GM23338 (cell line): ENCODE results near the gene SQSTM1. TPM values are rescaled to one million over a fixed set of nuclear protein-coding genes. Genes with fewer than 3 reads are reported as not detected.

Experiments
- ATAC-seq: fragments of 200-7000 bp; cut with Tn5 transposase; 3 replicates; pipeline ENCODE4 v1.9.1; 2020
- DNase-seq: peaks from one replicate; pipeline ENCODE4 v3.0.0-alpha.2; 2015; ENCODE audit warnings: low spot score
- H2AFZ ChIP-seq: fragments of 200-600 bp; sonication (generic); 2 replicates; pipeline ENCODE4 v1.8.0; 2016; ENCODE audit warnings: antibody characterized with exemption, mild to moderate bottlenecking, moderate library complexity
- H3F3A ChIP-seq: fragments of 200-600 bp; sonication (generic); replicated peaks from 2 replicates; pipeline ENCODE4 v1.8.0; 2017; ENCODE audit warnings: antibody characterized with exemption, mixed run types, low read depth
- H3K27ac ChIP-seq: fragments of 200-600 bp; sonication (generic); 2 replicates; pipeline ENCODE4 v1.6.1; 2016; ENCODE audit warnings: low read depth
- H3K27me3 ChIP-seq: fragments of 200-600 bp; sonication (generic); 2 replicates; pipeline ENCODE4 v1.8.0; 2016; ENCODE audit warnings: mild to moderate bottlenecking, mixed run types, moderate library complexity; ENCODE audit not compliant: insufficient read depth
- H3K36me3 ChIP-seq: fragments of 200-600 bp; sonication (generic); 2 replicates; pipeline ENCODE4 v1.8.0; 2016; ENCODE audit warnings: mild to moderate bottlenecking; ENCODE audit not compliant: insufficient read depth
- H3K4me1 ChIP-seq: fragments of 200-600 bp; sonication (generic); 2 replicates; pipeline ENCODE4 v1.8.0; 2016; ENCODE audit warnings: mild to moderate bottlenecking, moderate library complexity; ENCODE audit not compliant: insufficient read depth
- H3K4me2 ChIP-seq: fragments of 200-600 bp; sonication (generic); 2 replicates; pipeline ENCODE4 v1.7.1; 2017; ENCODE audit warnings: mixed run types
- H3K4me3 ChIP-seq: fragments of 200-600 bp; sonication (generic); 2 replicates; pipeline ENCODE4 v1.6.1; 2016; ENCODE audit warnings: mixed run types
- H3K79me2 ChIP-seq: fragments of 200-600 bp; sonication (generic); replicated peaks from 2 replicates; pipeline ENCODE4 v1.8.0; 2017; ENCODE audit warnings: mild to moderate bottlenecking; ENCODE audit not compliant: insufficient read depth
- H3K9me2 ChIP-seq: fragments of 200-600 bp; sonication (generic); 2 replicates; pipeline ENCODE4 v1.8.0; 2017; ENCODE audit not compliant: insufficient read depth
- H4K20me1 ChIP-seq: fragments of 200-600 bp; sonication (generic); replicated peaks from 2 replicates; pipeline ENCODE4 v1.8.0; 2017; ENCODE audit warnings: mild to moderate bottlenecking; ENCODE audit not compliant: insufficient read depth
- H3K27ac Mint-ChIP-seq: 2 replicates; pipeline ENCODE4 v1.8.0; 2020; ENCODE audit warnings: inconsistent platforms, mild to moderate bottlenecking, moderate library complexity, mixed read lengths
- H3K27me3 Mint-ChIP-seq: 3 replicates; pipeline ENCODE4 v1.8.0; 2022; ENCODE audit warnings: low read depth, mild to moderate bottlenecking, moderate library complexity, mixed read lengths, inconsistent platforms; ENCODE audit not compliant: insufficient read depth, poor library complexity
- H3K36me3 Mint-ChIP-seq: 3 replicates; pipeline ENCODE4 v1.8.0; 2021; ENCODE audit warnings: low read depth, mild to moderate bottlenecking, inconsistent platforms, moderate library complexity, mixed read lengths
- H3K4me1 Mint-ChIP-seq: 3 replicates; pipeline ENCODE4 v1.8.0; 2020; ENCODE audit warnings: mild to moderate bottlenecking, inconsistent platforms, mixed read lengths
- H3K4me3 Mint-ChIP-seq: 3 replicates; pipeline ENCODE4 v1.8.0; 2021; ENCODE audit warnings: moderate library complexity, mild to moderate bottlenecking, inconsistent platforms, mixed read lengths
- H3K9me3 Mint-ChIP-seq: 3 replicates; pipeline ENCODE4 v1.8.0; 2020; ENCODE audit warnings: moderate library complexity, mild to moderate bottlenecking, inconsistent platforms, mixed read lengths
- CREB1 ChIP-seq: fragments of 250-450 bp; sonication (Bioruptor Pico); IDR thresholded peaks from 2 replicates; pipeline ENCODE4 v1.5.0; 2020; ENCODE audit warnings: low read depth, mild to moderate bottlenecking, moderate library complexity
- EZH2 ChIP-seq: fragments of 200-600 bp; sonication (generic); IDR thresholded peaks from one replicate; pipeline ENCODE4 v1.8.0; 2017; ENCODE audit warnings: antibody characterized with exemption, mild to moderate bottlenecking, low read depth; ENCODE audit not compliant: unreplicated experiment
- NANOG ChIP-seq: IDR thresholded peaks from 2 replicates; pipeline ENCODE4 v1.6.1; 2016; ENCODE audit warnings: antibody characterized with exemption, borderline replicate concordance
- POLR2AphosphoS5 ChIP-seq: IDR thresholded peaks from 2 replicates; pipeline ENCODE4 v1.6.1; 2016; ENCODE audit warnings: antibody characterized with exemption, low read depth
- ZNF114 ChIP-seq: fragments of 250-450 bp; sonication (Bioruptor Pico); IDR thresholded peaks from 2 replicates; pipeline ENCODE4 v1.5.0; 2020; ENCODE audit warnings: mild to moderate bottlenecking, moderate library complexity
- ZNF331 ChIP-seq: fragments of 250-450 bp; sonication (Bioruptor Pico); IDR thresholded peaks from 2 replicates; pipeline ENCODE4 v1.5.0; 2020; ENCODE audit warnings: low read depth, mild to moderate bottlenecking, moderate library complexity
- polyA plus RNA-seq: library from polyadenylated mRNA; unstranded; fragments of >200 nt; fragmentation: Nextera tagmentation; extraction: Ambion mirVana; gene quantifications from 2 replicates; pipeline ENCODE4 v1.2.1, GENCODE V29; 2016
- total RNA-seq: library from RNA; depleted of rRNA; stranded (reverse); fragments of >200 nt; shearing (Covaris generic); gene quantifications from 2 replicates; pipeline ENCODE4 v1.2.3, GENCODE V29; 2014
- TF ChIP-seq, protein P1 (sequence below): fragments of 250-450 bp; sonication (Bioruptor Pico); IDR thresholded peaks from 2 replicates; pipeline ENCODE4 v1.5.0; 2020; ENCODE audit warnings: mild to moderate bottlenecking, moderate library complexity

The SQSTM1 gene
- total and polyA plus RNA-seq, 2 experiments from 2014 or later, result 58.0 to 92.6 TPM

- TF ChIP-seq, protein P1, sequence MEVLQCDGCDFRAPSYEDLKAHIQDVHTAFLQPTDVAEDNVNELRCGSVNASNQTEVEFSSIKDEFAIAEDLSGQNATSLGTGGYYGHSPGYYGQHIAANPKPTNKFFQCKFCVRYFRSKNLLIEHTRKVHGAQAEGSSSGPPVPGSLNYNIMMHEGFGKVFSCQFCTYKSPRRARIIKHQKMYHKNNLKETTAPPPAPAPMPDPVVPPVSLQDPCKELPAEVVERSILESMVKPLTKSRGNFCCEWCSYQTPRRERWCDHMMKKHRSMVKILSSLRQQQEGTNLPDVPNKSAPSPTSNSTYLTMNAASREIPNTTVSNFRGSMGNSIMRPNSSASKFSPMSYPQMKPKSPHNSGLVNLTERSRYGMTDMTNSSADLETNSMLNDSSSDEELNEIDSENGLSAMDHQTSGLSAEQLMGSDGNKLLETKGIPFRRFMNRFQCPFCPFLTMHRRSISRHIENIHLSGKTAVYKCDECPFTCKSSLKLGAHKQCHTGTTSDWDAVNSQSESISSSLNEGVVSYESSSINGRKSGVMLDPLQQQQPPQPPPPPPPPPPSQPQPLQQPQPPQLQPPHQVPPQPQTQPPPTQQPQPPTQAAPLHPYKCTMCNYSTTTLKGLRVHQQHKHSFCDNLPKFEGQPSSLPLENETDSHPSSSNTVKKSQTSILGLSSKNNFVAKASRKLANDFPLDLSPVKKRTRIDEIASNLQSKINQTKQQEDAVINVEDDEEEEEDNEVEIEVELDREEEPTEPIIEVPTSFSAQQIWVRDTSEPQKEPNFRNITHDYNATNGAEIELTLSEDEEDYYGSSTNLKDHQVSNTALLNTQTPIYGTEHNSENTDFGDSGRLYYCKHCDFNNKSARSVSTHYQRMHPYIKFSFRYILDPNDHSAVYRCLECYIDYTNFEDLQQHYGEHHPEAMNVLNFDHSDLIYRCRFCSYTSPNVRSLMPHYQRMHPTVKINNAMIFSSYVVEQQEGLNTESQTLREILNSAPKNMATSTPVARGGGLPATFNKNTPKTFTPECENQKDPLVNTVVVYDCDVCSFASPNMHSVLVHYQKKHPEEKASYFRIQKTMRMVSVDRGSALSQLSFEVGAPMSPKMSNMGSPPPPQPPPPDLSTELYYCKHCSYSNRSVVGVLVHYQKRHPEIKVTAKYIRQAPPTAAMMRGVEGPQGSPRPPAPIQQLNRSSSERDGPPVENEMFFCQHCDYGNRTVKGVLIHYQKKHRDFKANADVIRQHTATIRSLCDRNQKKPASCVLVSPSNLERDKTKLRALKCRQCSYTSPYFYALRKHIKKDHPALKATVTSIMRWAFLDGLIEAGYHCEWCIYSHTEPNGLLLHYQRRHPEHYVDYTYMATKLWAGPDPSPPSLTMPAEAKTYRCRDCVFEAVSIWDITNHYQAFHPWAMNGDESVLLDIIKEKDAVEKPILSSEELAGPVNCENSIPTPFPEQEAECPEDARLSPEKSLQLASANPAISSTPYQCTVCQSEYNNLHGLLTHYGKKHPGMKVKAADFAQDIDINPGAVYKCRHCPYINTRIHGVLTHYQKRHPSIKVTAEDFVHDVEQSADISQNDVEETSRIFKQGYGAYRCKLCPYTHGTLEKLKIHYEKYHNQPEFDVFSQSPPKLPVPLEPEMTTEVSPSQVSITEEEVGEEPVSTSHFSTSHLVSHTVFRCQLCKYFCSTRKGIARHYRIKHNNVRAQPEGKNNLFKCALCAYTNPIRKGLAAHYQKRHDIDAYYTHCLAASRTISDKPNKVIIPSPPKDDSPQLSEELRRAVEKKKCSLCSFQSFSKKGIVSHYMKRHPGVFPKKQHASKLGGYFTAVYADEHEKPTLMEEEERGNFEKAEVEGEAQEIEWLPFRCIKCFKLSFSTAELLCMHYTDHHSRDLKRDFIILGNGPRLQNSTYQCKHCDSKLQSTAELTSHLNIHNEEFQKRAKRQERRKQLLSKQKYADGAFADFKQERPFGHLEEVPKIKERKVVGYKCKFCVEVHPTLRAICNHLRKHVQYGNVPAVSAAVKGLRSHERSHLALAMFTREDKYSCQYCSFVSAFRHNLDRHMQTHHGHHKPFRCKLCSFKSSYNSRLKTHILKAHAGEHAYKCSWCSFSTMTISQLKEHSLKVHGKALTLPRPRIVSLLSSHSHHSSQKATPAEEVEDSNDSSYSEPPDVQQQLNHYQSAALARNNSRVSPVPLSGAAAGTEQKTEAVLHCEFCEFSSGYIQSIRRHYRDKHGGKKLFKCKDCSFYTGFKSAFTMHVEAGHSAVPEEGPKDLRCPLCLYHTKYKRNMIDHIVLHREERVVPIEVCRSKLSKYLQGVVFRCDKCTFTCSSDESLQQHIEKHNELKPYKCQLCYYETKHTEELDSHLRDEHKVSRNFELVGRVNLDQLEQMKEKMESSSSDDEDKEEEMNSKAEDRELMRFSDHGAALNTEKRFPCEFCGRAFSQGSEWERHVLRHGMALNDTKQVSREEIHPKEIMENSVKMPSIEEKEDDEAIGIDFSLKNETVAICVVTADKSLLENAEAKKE, result no peak
- TF ChIP-seq NANOG, result no peak
- TF ChIP-seq ZNF114 (CRISPR knock-in tag), result no peak
- TF ChIP-seq POLR2AphosphoS5, result no peak
- no peak for TF ChIP-seq EZH2
Observed at GRCh38 chr5:179863449-179864085, 42.9 kb downstream of the SQSTM1 start (continued).

- Histone ChIP-seq H3K4me1 (peaks cover 6% of the 10 kb centered on the region), H3K27ac (no peak overlapping the region), H3F3A (peaks cover 9% of the 10 kb centered on the region; the same call in 1 of the 2 replicates), H3K4me3 (no peak overlapping the region), H3K36me3 (no peaks in the 10 kb centered on the region), H4K20me1 (no peaks in the 10 kb centered on the region), H3K79me2 (no peaks in the 10 kb centered on the region), H2AFZ (no peak overlapping the region), H3K9me2 (no peaks in the 10 kb centered on the region), H3K27me3 (no peaks in the 10 kb centered on the region), H3K4me2 (no peak overlapping the region)
- H3K4me3 Mint-ChIP-seq, result no peak overlapping the region
- no peak overlapping the region for H3K27ac Mint-ChIP-seq
- ATAC-seq (no peak), DNase-seq (no peak)
- H3K9me3 Mint-ChIP-seq, result peaks cover 10% of the 10 kb centered on the region
- peaks cover 17% of the 10 kb centered on the region for H3K4me1 Mint-ChIP-seq
- H3K27me3 Mint-ChIP-seq, result peaks cover 9% of the 10 kb centered on the region
- peaks cover 44% of the 10 kb centered on the region for H3K36me3 Mint-ChIP-seq
- TF ChIP-seq, protein P1, result no peak
- TF ChIP-seq ZNF331 (CRISPR knock-in tag), result no peak
- TF ChIP-seq CREB1 (CRISPR knock-in tag), result no peak
- TF ChIP-seq EZH2, result no peak
- no peak for TF ChIP-seq POLR2AphosphoS5
Observed at GRCh38 chr5:179864686-179865085, 44.0 kb downstream of the SQSTM1 start.
